Adipose tissue (tissue), 3 donors: ENCODE data around the gene GAL3ST1. TPM values are rescaled to one million over a fixed set of nuclear protein-coding genes. Genes with fewer than 3 reads are reported as not detected.
"Not testable (repeated sequence)": the region's sequence is repeated elsewhere in the genome, so short reads cannot be mapped to it uniquely, and the experiment has no call there.

Experiments used
- H3K27ac ChIP-seq: one replicate; pipeline ENCODE4 v1.5.1; 2013; ENCODE audit warnings: low read depth, low read length
- WGBS, 3 donors: extraction: QIAGEN DNeasy Blood & Tissue Kit; methylation state at CpG; one replicate each; pipeline ENCODE4 v1.1.7; 2013; 5-methylcytosine and 5-hydroxymethylcytosine counted together
- polyA plus RNA-seq, 3 donors: library from polyadenylated mRNA; stranded (reverse); fragments of 200-250 nt; gene quantifications; one replicate each; pipeline ENCODE4 v1.2.3, GENCODE V29; 2013
- donor health status: healthy with polysubstance abuse.
- donor health status: Bipolar disorder and iron deficiency.
- donor health status: healthy.

Gene GAL3ST1
- polyA plus RNA-seq, 3 donors, result 0.34 to 4.5 (median 0.58) TPM

- no peak overlapping the region for H3K27ac ChIP-seq
- WGBS, 3 donors, result 75 to 85% (median 85%) methylated on average over 6 of the region's 6 CpGs
These were observed 2.3 kb downstream of the GAL3ST1 start for GRCh38 chr22:30572210-30572609.

DNA sequence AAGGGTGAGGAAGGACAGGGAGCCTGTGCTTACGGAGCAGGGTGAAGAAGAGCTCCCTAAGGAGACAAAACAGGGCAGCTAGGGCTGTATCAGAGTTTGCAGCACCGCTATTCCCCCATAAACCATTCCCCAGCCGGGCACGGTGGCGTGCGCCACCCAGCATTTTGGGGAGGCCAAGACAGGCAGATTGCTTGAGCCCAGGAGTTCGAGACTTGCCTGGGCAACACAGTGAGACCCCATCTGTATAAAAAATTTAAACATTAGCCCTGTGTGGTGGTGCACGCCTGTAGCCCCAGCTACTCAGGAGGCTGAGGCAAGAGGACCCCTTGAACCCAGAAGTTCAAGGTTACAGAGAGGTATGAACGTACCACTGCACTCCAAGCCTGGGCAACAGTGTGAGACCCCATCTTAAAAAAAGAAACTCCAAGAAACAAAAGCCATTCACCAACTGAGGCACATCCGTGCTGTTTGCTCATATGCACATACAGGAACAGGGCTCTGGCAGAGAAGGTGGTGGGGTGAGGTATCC lies 4.7 kb downstream of the GAL3ST1 start:
- WGBS, 3 donors, result 90 to 94% (median 91%) methylated on average over 10 of the region's 10 CpGs

GRCh38 chr22:30568137-30568805 lies 6.2 kb downstream of the GAL3ST1 start:
- WGBS, 3 donors, result 71 to 86% (median 73%) methylated on average over 10 of the region's 10 CpGs
- no peak overlapping the region for H3K27ac ChIP-seq

More for the DNA sequence above, 4.7 kb downstream of the GAL3ST1 start:
- H3K27ac ChIP-seq, result no peak overlapping the region

GRCh38 chr22:30567277-30567676 lies 7.2 kb downstream of the GAL3ST1 start:
- not testable (repeated sequence) for H3K27ac ChIP-seq
- 88 to 95% (median 90%) methylated on average over 6 of the region's 6 CpGs for WGBS, 3 donors

GRCh38 chr22:30566125-30566524 lies 8.3 kb downstream of the GAL3ST1 start:
- 67 to 77% (median 71%) methylated on average over 7 of the region's 7 CpGs for WGBS, 3 donors
- no peak overlapping the region for H3K27ac ChIP-seq

DNA sequence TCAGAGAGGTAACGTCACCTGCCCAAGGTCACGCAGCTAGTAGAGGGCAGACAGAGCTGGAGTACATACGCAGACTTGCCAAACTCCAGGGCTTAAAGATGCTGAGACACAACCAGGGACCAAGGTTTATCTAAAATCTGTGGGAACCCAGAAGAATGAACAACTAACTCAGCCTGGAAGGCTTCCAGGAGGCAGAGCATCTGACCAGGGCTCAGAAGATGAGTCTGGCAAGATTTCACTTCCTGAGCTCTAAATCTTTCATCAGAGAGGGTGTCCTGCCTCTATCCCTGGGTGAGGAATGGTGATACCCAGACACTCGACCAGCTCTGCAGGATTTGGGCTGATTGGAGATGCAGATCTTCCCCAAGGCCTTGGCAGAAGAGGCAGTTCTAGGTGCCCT lies 9.1 kb downstream of the GAL3ST1 start:
- WGBS, 3 donors, result 65 to 81% (median 80%) methylated on average over 4 of the region's 4 CpGs
- H3K27ac ChIP-seq, result no peak overlapping the region

- H3K27ac ChIP-seq, result no peak overlapping the region
- 47 to 62% (median 55%) methylated on average over 3 of the region's 3 CpGs for WGBS, 3 donors
These were observed 9.7 kb downstream of the GAL3ST1 start for GRCh38 chr22:30564761-30565119.

- WGBS, 3 donors, result 76 to 81% (median 77%) methylated on average over 8 of the region's 8 CpGs
- H3K27ac ChIP-seq, result no peak overlapping the region
These were observed 10.3 kb downstream of the GAL3ST1 start for GRCh38 chr22:30564045-30564760.

- 76 to 81% (median 78%) methylated on average over 6 of the region's 6 CpGs for WGBS, 3 donors
- H3K27ac ChIP-seq, result no peak overlapping the region
These were observed 12.1 kb downstream of the GAL3ST1 start for GRCh38 chr22:30562366-30562765.

DNA sequence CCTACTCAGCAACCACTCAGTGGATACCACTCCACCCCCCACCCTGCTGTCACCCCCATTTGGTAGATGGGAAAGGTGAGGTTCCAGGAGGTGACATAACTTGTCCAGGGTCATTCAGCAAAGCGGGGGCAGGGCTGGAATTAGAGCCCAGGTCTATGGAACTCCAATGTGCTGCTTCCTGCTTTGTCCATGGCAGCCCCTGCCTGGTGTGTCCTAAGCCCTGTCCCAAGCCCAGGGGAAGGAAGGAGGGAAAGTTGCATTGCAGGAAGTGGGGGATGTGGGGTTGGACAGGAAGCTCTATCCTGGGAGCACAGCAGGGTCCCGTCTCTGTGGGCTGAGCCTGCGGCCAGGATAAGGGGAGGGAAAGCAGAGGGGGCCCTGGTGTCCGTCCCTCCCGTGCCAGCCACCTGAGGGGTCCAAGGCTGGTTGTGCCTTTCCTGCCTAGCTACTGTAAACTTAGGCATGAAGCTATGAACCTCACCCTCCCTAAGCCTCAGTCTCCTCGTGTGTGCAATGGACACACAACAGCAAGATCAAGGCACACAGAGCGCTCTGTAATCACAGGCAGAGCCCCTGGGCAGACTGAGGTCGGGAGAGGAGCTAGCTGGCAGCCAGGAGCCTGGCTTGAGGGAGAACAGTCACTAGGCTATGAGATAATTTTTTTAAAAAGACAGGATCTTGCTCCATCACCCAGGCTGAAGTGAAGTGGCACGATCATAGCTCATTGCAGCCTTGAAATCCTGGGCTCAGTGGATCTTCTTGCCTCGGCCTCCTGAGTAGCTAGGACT lies 12.9 kb downstream of the GAL3ST1 start:
- 56 to 77% (median 60%) methylated on average over 10 of the region's 10 CpGs for WGBS, 3 donors
- no peak overlapping the region for H3K27ac ChIP-seq

DNA sequence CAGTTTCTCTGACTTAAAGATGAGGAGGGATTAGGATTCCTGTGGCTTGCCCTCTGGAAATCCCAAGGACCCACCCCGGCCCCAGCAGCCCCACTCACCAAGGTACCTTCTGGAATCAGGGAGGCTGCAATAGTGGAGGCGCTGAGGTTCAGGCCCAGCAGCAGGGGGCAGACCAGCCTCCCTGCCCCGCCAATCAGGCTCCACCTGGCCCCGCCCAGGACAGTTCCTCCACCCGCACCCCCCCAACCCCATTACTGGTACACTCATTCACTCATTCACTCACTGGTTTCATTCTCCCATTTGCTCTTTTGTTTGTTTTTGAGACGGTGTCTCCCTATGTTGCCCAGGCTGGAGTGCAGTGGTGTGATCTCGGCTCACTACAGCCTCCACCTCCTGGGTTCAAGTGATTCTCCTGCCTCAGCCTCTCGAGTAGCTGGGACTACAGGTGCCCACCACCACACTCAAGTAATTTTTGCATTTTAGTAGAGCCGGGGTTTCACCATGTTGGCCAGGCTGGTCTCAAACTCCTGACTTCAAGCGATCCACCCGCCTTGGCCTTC lies 13.7 kb downstream of the GAL3ST1 start:
- not testable (repeated sequence) for H3K27ac ChIP-seq
- 88 to 89% (median 89%) methylated on average over 11 of the region's 11 CpGs for WGBS, 3 donors

DNA sequence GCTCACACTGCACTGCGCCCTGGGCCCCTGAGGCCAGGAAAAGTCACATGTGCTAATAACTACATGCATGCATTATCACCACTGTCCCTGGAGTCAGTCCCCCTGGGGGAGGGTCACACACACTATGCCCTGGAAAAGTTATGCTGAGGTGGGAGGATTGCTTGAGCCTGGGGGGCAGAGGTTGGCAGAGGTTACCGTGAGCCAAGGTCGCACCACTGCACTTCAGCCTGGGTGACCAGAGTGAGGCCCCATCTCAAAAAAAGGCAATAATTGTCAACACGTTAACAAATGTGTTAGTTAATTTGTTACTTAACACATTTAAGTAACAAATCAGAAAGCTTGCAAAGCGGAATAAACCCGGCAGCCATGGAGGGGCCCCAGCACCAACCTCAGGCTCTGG lies 14.6 kb downstream of the GAL3ST1 start:
- H3K27ac ChIP-seq, result no peak overlapping the region
- 51 to 78% (median 73%) methylated on average over 6 of the region's 6 CpGs for WGBS, 3 donors

- no peak overlapping the region for H3K27ac ChIP-seq
- 75 to 85% (median 83%) methylated on average over 8 of the region's 8 CpGs for whole genome bisulfite sequencing, 3 donors
These were observed 17.2 kb downstream of the GAL3ST1 start for GRCh38 chr22:30557243-30557642.

GRCh38 chr22:30556388-30556787 lies 18.1 kb downstream of the GAL3ST1 start:
- no peak overlapping the region for H3K27ac ChIP-seq
- WGBS, 3 donors, result 62 to 76% (median 70%) methylated on average over 6 of the region's 6 CpGs

- no peak overlapping the region for H3K27ac ChIP-seq
- WGBS, 3 donors, result 94 to 96% (median 95%) methylated on average over 70 to 73 of the region's 73 CpGs
These were observed 18.9 kb downstream of the GAL3ST1 start for GRCh38 chr22:30555282-30556210.

DNA sequence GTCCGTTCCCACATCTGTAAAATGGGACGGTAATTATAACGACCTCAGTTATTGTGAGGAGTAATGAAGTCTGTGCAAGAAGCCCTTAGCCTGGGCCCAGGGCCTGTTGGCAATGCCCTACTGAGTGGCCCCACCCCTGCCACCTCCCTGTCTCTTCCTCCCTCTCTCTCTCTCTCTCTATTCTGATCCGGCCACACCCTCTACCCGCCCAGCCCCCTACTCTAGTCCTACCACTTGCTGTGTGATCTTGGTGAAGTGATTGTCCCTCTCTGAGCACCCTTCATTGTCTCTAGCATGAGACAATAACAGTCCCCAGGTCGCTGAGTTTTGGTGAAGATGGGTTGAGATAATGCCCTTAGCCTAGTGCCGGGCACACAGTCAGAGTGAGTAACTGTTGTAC lies 20.5 kb downstream of the GAL3ST1 start:
- H3K27ac ChIP-seq, result no peak overlapping the region
- WGBS, 3 donors, result 83 to 90% (median 84%) methylated on average over 7 of the region's 7 CpGs

DNA sequence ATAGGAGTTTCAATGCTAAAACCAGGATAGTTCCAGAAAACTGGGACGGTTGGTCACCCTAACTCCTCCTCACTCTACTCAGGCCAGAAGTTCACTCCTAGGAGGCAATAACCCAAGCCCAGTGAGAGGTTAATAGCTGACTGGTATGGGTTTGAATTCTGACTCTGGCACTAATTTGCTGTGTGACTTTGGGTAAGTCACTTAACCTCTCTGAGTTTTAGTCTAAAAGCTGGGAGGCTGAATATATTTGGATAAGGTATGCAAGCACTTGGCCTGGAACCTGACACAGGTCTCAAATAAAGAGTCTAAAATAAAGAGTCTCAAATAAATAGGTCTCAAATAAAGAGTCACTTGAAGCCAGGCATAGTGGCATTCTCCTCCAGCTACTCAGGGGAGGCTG lies 21.7 kb downstream of the GAL3ST1 start:
- no peak overlapping the region for H3K27ac ChIP-seq
- WGBS, 3 donors, result 0 to 62% (median 33%) methylated on average over 1 of the region's 1 CpG

DNA sequence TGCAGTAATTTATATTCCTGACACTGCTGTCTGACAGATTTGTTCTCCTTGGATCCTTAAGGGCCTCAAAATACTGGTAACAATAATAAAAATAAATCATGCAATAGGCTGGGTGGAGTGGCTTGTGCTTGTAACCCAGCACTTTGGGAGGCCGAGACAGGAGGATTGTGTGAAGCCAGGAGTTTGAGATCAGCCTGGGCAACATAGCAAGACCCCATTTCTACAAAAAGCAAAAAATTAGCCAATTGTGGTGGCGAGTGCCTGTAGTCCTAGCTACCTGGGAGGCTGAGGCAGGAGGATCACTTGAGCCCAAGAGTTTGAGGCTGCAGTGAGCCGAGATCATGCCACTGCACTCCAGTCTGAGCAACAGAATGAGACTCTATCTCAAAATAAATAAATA lies 22.7 kb downstream of the GAL3ST1 start:
- WGBS, 3 donors, result 94 to 99% (median 94%) methylated on average over 3 of the region's 3 CpGs
- not testable (repeated sequence) for H3K27ac ChIP-seq
